RWPE1 (cell line): Measurements from ENCODE around the gene RALY.
"Not testable (repeated sequence)": the region's sequence is repeated elsewhere in the genome, so short reads cannot be mapped to it uniquely, and the experiment has no call there.

Source experiments
- CTCF ChIA-PET: fragments of 350-600 bp; sonication (Branson Sonifier 250); formaldehyde crosslinking; extraction: SDS; loops from one replicate; lab custom pipeline; 2021; lab: Yijun Ruan, JAX
- POLR2A ChIA-PET: fragments of 400-600 bp; formaldehyde crosslinking; extraction: SDS; loops from one replicate; lab custom pipeline; 2020; ENCODE audit warnings: antibody characterized with exemption; ENCODE audit not compliant: low non-redundant PET; lab: Yijun Ruan, JAX
- DNase-seq: peaks from one replicate; pipeline ENCODE4 v3.0.0; 2012; ENCODE audit warnings: low spot score
- H3K27ac ChIP-seq: fragments of 450-650 bp; 2 replicates; pipeline ENCODE4 v1.5.1; 2017
- TF ChIP-seq, protein P1 (sequence below): fragments of 450-650 bp; conservative IDR thresholded peaks from 2 replicates; pipeline ENCODE4 v1.5.1; 2017; ENCODE audit warnings: low read depth, mild to moderate bottlenecking

RALY gene

GRCh38 chr20:34129518-34130162, 135.9 kb downstream of the RALY start:
- peak; percentile 85 for DNase-seq
- TF ChIP-seq, protein P1, sequence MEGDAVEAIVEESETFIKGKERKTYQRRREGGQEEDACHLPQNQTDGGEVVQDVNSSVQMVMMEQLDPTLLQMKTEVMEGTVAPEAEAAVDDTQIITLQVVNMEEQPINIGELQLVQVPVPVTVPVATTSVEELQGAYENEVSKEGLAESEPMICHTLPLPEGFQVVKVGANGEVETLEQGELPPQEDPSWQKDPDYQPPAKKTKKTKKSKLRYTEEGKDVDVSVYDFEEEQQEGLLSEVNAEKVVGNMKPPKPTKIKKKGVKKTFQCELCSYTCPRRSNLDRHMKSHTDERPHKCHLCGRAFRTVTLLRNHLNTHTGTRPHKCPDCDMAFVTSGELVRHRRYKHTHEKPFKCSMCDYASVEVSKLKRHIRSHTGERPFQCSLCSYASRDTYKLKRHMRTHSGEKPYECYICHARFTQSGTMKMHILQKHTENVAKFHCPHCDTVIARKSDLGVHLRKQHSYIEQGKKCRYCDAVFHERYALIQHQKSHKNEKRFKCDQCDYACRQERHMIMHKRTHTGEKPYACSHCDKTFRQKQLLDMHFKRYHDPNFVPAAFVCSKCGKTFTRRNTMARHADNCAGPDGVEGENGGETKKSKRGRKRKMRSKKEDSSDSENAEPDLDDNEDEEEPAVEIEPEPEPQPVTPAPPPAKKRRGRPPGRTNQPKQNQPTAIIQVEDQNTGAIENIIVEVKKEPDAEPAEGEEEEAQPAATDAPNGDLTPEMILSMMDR = peak; percentile 98
- POLR2A ChIA-PET = interaction anchor here (1.2 kb wide), 1 partner anchor 269 kb away, joined by 3 read pairs; no protein-coding TSS in a partner anchor
- CTCF ChIA-PET = interaction anchor here (0.5 to 1.3 kb wide), 22 partner anchors 9 to 685 kb away, joined by 3 to 10 read pairs (median 3); partner anchors contain the start of gene EIF2S2
- H3K27ac ChIP-seq = no peak overlapping the region

DNA sequence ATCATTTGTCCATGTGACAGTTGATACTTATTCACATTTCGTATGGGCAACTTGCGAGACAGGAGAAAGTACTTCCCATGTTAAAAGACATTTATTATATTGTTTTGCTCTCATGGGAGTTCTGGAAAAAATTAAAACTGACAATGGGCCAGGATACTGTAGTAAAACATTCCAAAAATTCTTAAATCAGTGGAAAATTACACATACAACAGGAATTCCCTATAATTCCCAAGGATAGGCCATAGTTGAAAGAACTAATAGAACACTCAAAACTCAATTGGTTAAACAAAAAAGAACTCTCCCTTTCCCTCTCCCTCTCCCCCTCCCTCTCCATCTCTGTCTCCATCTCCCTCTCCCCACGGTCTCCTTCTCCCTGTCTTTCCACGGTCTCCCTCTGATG, 137.8 kb downstream of the RALY start:
- ChIA-PET CTCF (no interaction called here), POLR2A (no interaction called here)
- no peak for DNase-seq
- no peak overlapping the region for H3K27ac ChIP-seq
- TF ChIP-seq, protein P1 = no peak

DNA sequence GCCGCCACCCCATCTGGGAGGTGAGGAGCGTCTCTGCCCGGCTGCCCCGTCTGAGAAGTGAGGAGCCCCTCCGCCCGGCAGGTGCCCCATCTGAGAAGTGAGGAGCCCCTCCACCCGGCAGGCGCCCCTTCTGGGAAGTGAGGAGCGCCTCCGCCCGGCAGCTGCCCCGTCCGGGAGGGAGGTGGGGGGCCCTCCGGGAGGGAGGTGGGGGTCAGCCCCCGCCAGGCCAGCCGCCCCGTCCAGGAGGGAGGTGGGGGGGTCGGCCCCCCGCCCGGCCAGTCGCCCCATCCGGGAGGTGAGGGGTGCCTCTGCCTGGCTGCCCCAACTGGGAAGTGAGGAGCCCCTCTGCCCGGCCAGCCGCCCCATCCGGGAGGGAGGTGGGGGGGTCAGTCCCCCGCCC, 138.8 kb downstream of the RALY start:
- H3K27ac ChIP-seq, POLR2A ChIA-PET, CTCF ChIA-PET, DNase-seq: not testable (repeated sequence)

- POLR2A ChIA-PET, H3K27ac ChIP-seq, DNase-seq, CTCF ChIA-PET: not testable (repeated sequence)
These were observed 139.2 kb downstream of the RALY start for GRCh38 chr20:34132943-34133342.

GRCh38 chr20:34133365-34133860, 139.7 kb downstream of the RALY start:
- CTCF ChIA-PET, DNase-seq, H3K27ac ChIP-seq: not testable (repeated sequence)
- POLR2A ChIA-PET = interaction anchor here (0.6 kb wide), 1 partner anchor 27 kb away, joined by 4 read pairs; no protein-coding TSS in a partner anchor
